ENCODE results near the gene ENTPD2. TPM values are rescaled to one million over a fixed set of nuclear protein-coding genes. Genes with fewer than 3 reads are reported as not detected.

Gene ENTPD2
- total and polyA plus RNA-seq, 10 of the 15 experiments (the other 5 are each of a cell fraction or from before 2014, with no cell fraction given), result 0.15 to 1.8 (median 0.65) TPM; not detected in 2

DNA sequence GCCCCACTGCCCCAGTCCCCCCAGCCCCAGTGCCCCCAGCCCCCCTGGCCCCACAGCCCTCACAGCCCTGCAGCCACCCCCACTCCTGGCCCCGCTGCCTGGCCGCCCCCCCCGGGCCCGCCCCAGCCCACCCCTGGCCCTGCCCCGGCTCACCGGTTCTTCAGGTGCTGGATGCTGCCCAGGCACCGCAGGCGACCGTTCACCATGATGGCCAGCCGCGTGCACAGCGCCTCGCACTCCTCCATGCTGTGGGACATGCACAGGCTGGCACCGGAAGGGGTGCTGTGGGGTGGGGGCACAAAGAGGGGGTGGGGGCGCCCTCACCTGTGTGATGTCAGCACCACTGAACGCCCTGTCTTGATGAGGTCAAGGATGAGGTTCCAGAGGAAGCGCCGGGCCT lies 44.6 kb downstream of the ENTPD2 start (continued):
- TF ChIP-seq, protein P1, sequence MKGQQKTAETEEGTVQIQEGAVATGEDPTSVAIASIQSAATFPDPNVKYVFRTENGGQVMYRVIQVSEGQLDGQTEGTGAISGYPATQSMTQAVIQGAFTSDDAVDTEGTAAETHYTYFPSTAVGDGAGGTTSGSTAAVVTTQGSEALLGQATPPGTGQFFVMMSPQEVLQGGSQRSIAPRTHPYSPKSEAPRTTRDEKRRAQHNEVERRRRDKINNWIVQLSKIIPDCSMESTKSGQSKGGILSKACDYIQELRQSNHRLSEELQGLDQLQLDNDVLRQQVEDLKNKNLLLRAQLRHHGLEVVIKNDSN (IDR thresholded peaks at IDR 0.05; ENCODE audit: borderline replicate concordance, extremely low read length, insufficient read depth, low read depth, low read length), result no peak
- TF ChIP-seq RB1 (IDR thresholded peaks at IDR 0.05; ENCODE audit: borderline replicate concordance) (no peak), SMC3 (IDR thresholded peaks at IDR 0.05; ENCODE audit: borderline replicate concordance, low read length) (no peak), IRF4 (IDR thresholded peaks at IDR 0.05; ENCODE audit: low read depth, low read length) (no peak), POU2F2 (IDR thresholded peaks at IDR 0.05; ENCODE audit: borderline replicate concordance, low read depth, low read length) (no peak), CHD2 (IDR thresholded peaks at IDR 0.05; ENCODE audit: borderline replicate concordance, low read depth, low read length) (no peak), STAT3 (IDR thresholded peaks at IDR 0.05; ENCODE audit: low read depth, low read length) (no peak), KLF5 (IDR thresholded peaks at IDR 0.05; ENCODE audit: partially characterized antibody) (no peak), ZNF274 (IDR thresholded peaks at IDR 0.05; ENCODE audit: insufficient read depth, insufficient read length) (no peak), SMAD1 (IDR thresholded peaks at IDR 0.05; ENCODE audit: low read depth, partially characterized antibody) (no peak)
- TF ChIP-seq, protein P2, sequence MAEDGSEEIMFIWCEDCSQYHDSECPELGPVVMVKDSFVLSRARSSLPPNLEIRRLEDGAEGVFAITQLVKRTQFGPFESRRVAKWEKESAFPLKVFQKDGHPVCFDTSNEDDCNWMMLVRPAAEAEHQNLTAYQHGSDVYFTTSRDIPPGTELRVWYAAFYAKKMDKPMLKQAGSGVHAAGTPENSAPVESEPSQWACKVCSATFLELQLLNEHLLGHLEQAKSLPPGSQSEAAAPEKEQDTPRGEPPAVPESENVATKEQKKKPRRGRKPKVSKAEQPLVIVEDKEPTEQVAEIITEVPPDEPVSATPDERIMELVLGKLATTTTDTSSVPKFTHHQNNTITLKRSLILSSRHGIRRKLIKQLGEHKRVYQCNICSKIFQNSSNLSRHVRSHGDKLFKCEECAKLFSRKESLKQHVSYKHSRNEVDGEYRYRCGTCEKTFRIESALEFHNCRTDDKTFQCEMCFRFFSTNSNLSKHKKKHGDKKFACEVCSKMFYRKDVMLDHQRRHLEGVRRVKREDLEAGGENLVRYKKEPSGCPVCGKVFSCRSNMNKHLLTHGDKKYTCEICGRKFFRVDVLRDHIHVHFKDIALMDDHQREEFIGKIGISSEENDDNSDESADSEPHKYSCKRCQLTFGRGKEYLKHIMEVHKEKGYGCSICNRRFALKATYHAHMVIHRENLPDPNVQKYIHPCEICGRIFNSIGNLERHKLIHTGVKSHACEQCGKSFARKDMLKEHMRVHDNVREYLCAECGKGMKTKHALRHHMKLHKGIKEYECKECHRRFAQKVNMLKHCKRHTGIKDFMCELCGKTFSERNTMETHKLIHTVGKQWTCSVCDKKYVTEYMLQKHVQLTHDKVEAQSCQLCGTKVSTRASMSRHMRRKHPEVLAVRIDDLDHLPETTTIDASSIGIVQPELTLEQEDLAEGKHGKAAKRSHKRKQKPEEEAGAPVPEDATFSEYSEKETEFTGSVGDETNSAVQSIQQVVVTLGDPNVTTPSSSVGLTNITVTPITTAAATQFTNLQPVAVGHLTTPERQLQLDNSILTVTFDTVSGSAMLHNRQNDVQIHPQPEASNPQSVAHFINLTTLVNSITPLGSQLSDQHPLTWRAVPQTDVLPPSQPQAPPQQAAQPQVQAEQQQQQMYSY (CRISPR knock-in tag; IDR thresholded peaks at IDR 0.05), result no peak
- TF ChIP-seq, protein P3, sequence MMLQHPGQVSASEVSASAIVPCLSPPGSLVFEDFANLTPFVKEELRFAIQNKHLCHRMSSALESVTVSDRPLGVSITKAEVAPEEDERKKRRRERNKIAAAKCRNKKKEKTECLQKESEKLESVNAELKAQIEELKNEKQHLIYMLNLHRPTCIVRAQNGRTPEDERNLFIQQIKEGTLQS (IDR thresholded peaks at IDR 0.05; ENCODE audit: borderline replicate concordance, extremely low read depth, low read depth, low read length), result no peak
- TF ChIP-seq, protein P4, sequence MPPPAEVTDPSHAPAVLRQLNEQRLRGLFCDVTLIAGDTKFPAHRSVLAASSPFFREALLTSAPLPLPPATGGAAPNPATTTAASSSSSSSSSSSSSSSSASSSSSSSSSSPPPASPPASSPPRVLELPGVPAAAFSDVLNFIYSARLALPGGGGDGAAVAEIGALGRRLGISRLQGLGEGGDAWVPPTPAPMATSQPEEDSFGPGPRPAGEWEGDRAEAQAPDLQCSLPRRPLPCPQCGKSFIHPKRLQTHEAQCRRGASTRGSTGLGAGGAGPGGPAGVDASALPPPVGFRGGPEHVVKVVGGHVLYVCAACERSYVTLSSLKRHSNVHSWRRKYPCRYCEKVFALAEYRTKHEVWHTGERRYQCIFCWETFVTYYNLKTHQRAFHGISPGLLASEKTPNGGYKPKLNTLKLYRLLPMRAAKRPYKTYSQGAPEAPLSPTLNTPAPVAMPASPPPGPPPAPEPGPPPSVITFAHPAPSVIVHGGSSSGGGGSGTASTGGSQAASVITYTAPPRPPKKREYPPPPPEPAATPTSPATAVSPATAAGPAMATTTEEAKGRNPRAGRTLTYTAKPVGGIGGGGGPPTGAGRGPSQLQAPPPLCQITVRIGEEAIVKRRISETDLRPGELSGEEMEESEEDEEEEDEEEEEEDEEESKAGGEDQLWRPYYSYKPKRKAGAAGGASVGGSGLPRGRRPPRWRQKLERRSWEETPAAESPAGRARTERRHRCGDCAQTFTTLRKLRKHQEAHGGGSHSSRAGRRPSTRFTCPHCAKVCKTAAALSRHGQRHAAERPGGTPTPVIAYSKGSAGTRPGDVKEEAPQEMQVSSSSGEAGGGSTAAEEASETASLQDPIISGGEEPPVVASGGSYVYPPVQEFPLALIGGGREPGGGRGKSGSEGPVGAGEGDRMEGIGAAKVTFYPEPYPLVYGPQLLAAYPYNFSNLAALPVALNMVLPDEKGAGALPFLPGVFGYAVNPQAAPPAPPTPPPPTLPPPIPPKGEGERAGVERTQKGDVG (CRISPR knock-in tag; IDR thresholded peaks at IDR 0.05), result no peak
- TF ChIP-seq, protein P5, sequence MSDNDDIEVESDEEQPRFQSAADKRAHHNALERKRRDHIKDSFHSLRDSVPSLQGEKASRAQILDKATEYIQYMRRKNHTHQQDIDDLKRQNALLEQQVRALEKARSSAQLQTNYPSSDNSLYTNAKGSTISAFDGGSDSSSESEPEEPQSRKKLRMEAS (IDR thresholded peaks at IDR 0.05; ENCODE audit: low read depth, low read length), result no peak
